Natural killer cell (primary cell): ENCODE data around the gene MYBPC3. TPM values are rescaled to one million over a fixed set of nuclear protein-coding genes. Genes with fewer than 3 reads are reported as not detected.
A peak's percentile ranks its signal among the peaks of the same experiment; 100 is the strongest.

Source experiments
- ATAC-seq, 3 donors: fragments of 150-1000 bp in 2 of 3; fragments of 200-7000 bp in 1 of 3; cut with Tn5 transposase; 1 replicate in 1 of 3; 2 replicates in 2 of 3; pipeline ENCODE4 v1.10.0; 2021; ENCODE audit warnings: mild to moderate bottlenecking in 2 of 3, moderate library complexity in 2 of 3
- DNase-seq, 2 donors: peaks; one replicate each; pipeline versions ENCODE4 v3.0.0 to v3.0.0-alpha.2; 2013 to 2021; ENCODE audit warnings: mixed read lengths in 1 of 2
- H3K27ac ChIP-seq: one replicate; pipeline ENCODE4 v1.5.1; 2013; ENCODE audit warnings: mild to moderate bottlenecking, low read length
- H3K27me3 ChIP-seq: one replicate; pipeline ENCODE4 v1.6.1; 2013; ENCODE audit warnings: low read length; ENCODE audit not compliant: control insufficient read depth, insufficient read depth
- H3K36me3 ChIP-seq: one replicate; pipeline ENCODE4 v1.6.1; 2013; ENCODE audit warnings: low read length; ENCODE audit not compliant: control insufficient read depth, insufficient read depth
- H3K4me1 ChIP-seq: one replicate; pipeline ENCODE4 v1.6.1; 2013; ENCODE audit warnings: low read length; ENCODE audit not compliant: control insufficient read depth, insufficient read depth
- H3K4me3 ChIP-seq: one replicate; pipeline ENCODE4 v1.5.1; 2013; ENCODE audit warnings: low read length
- H3K9me3 ChIP-seq: one replicate; pipeline ENCODE4 v1.6.1; 2013; ENCODE audit warnings: low read length; ENCODE audit not compliant: control insufficient read depth, insufficient read depth
- H3K27ac Mint-ChIP-seq, 2 donors: one replicate each; pipeline ENCODE4 v1.8.0; 2022; ENCODE audit warnings: mild to moderate bottlenecking in 2 of 2, mixed read lengths in 2 of 2, moderate library complexity in 1 of 2
- H3K27me3 Mint-ChIP-seq, 2 donors: one replicate each; pipeline ENCODE4 v1.8.0; 2022; ENCODE audit warnings: low read depth in 2 of 2, mixed read lengths in 2 of 2
- H3K36me3 Mint-ChIP-seq: one replicate; pipeline ENCODE4 v1.8.0; 2022; ENCODE audit warnings: mixed read lengths
- H3K4me1 Mint-ChIP-seq, 2 donors: one replicate each; pipeline ENCODE4 v1.8.0; 2022; ENCODE audit warnings: mixed read lengths in 2 of 2
- H3K4me3 Mint-ChIP-seq: one replicate; pipeline ENCODE4 v1.8.0; 2022; ENCODE audit warnings: mild to moderate bottlenecking, moderate library complexity, mixed read lengths
- H3K9me3 Mint-ChIP-seq, 2 donors: one replicate each; pipeline ENCODE4 v1.8.0; 2022; ENCODE audit warnings: mixed read lengths in 2 of 2
- WGBS: methylation state at CpG from one replicate; pipeline ENCODE4 v1.1.7; 2013; ENCODE audit warnings: missing lambda C conversion rate; ENCODE audit not compliant: insufficient coverage; 5-methylcytosine and 5-hydroxymethylcytosine counted together
- intact Hi-C: fragments of 100-400 bp; cut with micrococcal nuclease; formaldehyde crosslinking; loops from one replicate; pipeline ENCODE4 v1.14.2; 2022
- total RNA-seq, 4 donors: library from RNA; stranded (reverse); fragments of 120-200 nt in 1 of 4; gene quantifications; one replicate each; pipeline versions ENCODE4 v1.2.3 to v1.2.4, GENCODE V29; 2013 to 2022
- TF ChIP-seq, protein P1 (sequence below): fragments of 200-600 bp; IDR thresholded peaks from one replicate; pipeline ENCODE4 v1.8.0; 2022; ENCODE audit warnings: antibody characterized with exemption

The MYBPC3 gene
- total RNA-seq, 3 donors from 2014 or later (not counting 1 experiment from before 2014, with no cell fraction given), result 0.45 to 0.53 TPM; not detected in 1

DNA sequence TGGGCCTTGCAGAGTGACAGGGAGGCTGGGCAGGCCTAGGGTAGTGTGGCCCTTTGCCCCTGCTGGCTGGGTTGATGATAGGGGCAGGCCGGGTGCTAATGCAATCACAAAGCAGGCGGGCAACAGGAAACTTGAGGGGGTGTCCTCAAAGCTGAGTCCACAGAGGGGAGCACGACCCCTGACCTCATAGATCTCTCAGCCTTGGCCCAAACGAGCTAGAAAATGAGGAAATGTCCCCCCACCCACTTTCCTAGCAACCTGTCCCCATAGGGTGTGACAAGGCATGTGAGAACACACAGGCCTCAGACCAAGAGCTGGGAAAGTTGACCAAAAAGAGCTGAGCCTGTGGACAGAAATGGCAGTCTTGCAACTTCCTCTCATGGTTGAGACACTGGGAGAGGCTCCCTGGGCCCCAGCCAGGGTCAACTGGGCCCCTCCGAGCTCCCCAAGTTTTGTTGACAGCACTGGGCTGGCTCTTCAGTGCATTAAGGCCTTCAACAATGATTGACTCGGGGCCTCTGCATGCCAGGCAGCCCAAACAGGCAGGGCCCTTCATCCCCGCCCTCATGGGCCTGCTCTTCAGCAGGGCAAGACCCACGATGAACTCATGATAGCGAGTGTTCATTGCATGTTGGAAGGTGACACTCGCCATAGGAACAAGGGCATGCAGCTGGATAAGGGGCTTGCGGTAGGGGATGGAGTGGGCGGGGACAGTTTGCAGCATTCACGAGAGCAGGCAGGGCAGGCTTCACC lies 35.6 kb upstream of the MYBPC3 start:
- Histone ChIP-seq H3K4me3 (no peak overlapping the region), H3K27me3 (no peaks in the 10 kb centered on the region), H3K27ac (no peak overlapping the region), H3K36me3 (no peaks in the 10 kb centered on the region), H3K4me1 (peaks cover 58% of the 10 kb centered on the region), H3K9me3 (no peaks in the 10 kb centered on the region)
- no peaks in the 10 kb centered on the region for H3K36me3 Mint-ChIP-seq
- no peaks in the 10 kb centered on the region for H3K9me3 Mint-ChIP-seq
- peaks cover 42 to 52% of the 10 kb centered on the region in 2 donors for H3K4me1 Mint-ChIP-seq
- peak overlapping the region; percentile 56 for H3K4me3 Mint-ChIP-seq
- intact Hi-C loops, result loop anchor here (2.0 kb wide), 1 partner anchor 19 kb away; no protein-coding TSS in a partner anchor
- no peaks in the 10 kb centered on the region for H3K27me3 Mint-ChIP-seq
- 80% methylated on average over 13 of the region's 13 CpGs for WGBS
- DNase-seq, result no peak
- no peak for ATAC-seq
- TF ChIP-seq, protein P1, sequence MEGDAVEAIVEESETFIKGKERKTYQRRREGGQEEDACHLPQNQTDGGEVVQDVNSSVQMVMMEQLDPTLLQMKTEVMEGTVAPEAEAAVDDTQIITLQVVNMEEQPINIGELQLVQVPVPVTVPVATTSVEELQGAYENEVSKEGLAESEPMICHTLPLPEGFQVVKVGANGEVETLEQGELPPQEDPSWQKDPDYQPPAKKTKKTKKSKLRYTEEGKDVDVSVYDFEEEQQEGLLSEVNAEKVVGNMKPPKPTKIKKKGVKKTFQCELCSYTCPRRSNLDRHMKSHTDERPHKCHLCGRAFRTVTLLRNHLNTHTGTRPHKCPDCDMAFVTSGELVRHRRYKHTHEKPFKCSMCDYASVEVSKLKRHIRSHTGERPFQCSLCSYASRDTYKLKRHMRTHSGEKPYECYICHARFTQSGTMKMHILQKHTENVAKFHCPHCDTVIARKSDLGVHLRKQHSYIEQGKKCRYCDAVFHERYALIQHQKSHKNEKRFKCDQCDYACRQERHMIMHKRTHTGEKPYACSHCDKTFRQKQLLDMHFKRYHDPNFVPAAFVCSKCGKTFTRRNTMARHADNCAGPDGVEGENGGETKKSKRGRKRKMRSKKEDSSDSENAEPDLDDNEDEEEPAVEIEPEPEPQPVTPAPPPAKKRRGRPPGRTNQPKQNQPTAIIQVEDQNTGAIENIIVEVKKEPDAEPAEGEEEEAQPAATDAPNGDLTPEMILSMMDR, result no peak
- peak overlapping the region in 1 of 2 donors; percentile 33 for H3K27ac Mint-ChIP-seq

GRCh38 chr11:47384498-47384897 lies 32.0 kb upstream of the MYBPC3 start:
- H3K27me3 Mint-ChIP-seq, result no peaks in the 10 kb centered on the region
- Histone ChIP-seq H3K27me3 (no peaks in the 10 kb centered on the region), H3K36me3 (no peaks in the 10 kb centered on the region), H3K27ac (no peak overlapping the region), H3K4me1 (peaks cover 23% of the 10 kb centered on the region), H3K4me3 (no peak overlapping the region), H3K9me3 (no peaks in the 10 kb centered on the region)
- H3K4me1 Mint-ChIP-seq, result peaks cover 18 to 25% of the 10 kb centered on the region in 2 donors
- intact Hi-C loops, result no loop called here
- no peaks in the 10 kb centered on the region for H3K9me3 Mint-ChIP-seq
- DNase-seq (no peak), ATAC-seq (no peak)
- 100% methylated on average over 3 of the region's 4 CpGs for WGBS
- no peaks in the 10 kb centered on the region for H3K36me3 Mint-ChIP-seq
- no peak overlapping the region for H3K27ac Mint-ChIP-seq
- H3K4me3 Mint-ChIP-seq, result no peak overlapping the region
- TF ChIP-seq, protein P1, result no peak

- intact Hi-C loops, result no loop called here
- DNase-seq (no peak), ATAC-seq (no peak)
- TF ChIP-seq, protein P1, result no peak
- H3K9me3 ChIP-seq, result no peaks in the 10 kb centered on the region
- H3K27me3 ChIP-seq, result no peaks in the 10 kb centered on the region
- Mint-ChIP-seq H3K27me3 (no peaks in the 10 kb centered on the region), H3K4me3 (no peak overlapping the region), H3K4me1 (peaks cover 4 to 11% of the 10 kb centered on the region in 2 donors), H3K27ac (no peak overlapping the region), H3K36me3 (no peaks in the 10 kb centered on the region), H3K9me3 (no peaks in the 10 kb centered on the region)
- no peak overlapping the region for H3K4me3 ChIP-seq
- no peaks in the 10 kb centered on the region for H3K36me3 ChIP-seq
- H3K27ac ChIP-seq, result no peak overlapping the region
- H3K4me1 ChIP-seq, result peaks cover 18% of the 10 kb centered on the region
- 64% methylated on average over 4 of the region's 4 CpGs for WGBS
These were observed 30.6 kb upstream of the MYBPC3 start for GRCh38 chr11:47383071-47383470.
